Endodermal cell (in vitro differentiated cells): ENCODE measurements around the gene ZNF337. TPM values are rescaled to one million over a fixed set of nuclear protein-coding genes. Genes with fewer than 3 reads are reported as not detected.
A peak's percentile ranks its signal among the peaks of the same experiment; 100 is the strongest.

ENCODE experiments used
- DNase-seq: peaks from one replicate; pipeline ENCODE4 v3.0.0-alpha.2; 2017
- H3K27ac ChIP-seq: 2 replicates; pipeline ENCODE4 v1.5.1; 2013; ENCODE audit warnings: mild to moderate bottlenecking, low read depth, low read length, moderate library complexity
- H3K27me3 ChIP-seq: 2 replicates; pipeline ENCODE4 v1.6.1; 2013; ENCODE audit warnings: mild to moderate bottlenecking, low read length, moderate library complexity; ENCODE audit not compliant: insufficient read depth, control insufficient read depth, poor library complexity, severe bottlenecking
- H3K36me3 ChIP-seq: 2 replicates; pipeline ENCODE4 v1.7.0; 2013; ENCODE audit warnings: mild to moderate bottlenecking, low read length, moderate library complexity; ENCODE audit not compliant: control insufficient read depth, insufficient read depth
- H3K4me1 ChIP-seq: one replicate; pipeline ENCODE4 v1.7.0; 2013; ENCODE audit warnings: low read length; ENCODE audit not compliant: control insufficient read depth, insufficient read depth
- H3K4me3 ChIP-seq: 2 replicates; pipeline ENCODE4 v1.5.1; 2013; ENCODE audit warnings: mild to moderate bottlenecking, low read length, moderate library complexity
- H3K9ac ChIP-seq: 2 replicates; pipeline ENCODE4 v1.6.1; 2013; ENCODE audit warnings: mild to moderate bottlenecking, low read length, moderate library complexity; ENCODE audit not compliant: poor library complexity, severe bottlenecking; ENCODE audit errors: extremely low read depth
- H3K9me3 ChIP-seq: 2 replicates; pipeline ENCODE4 v1.6.1; 2013; ENCODE audit warnings: mild to moderate bottlenecking, low read length, moderate library complexity; ENCODE audit not compliant: control insufficient read depth
- H3K27ac Mint-ChIP-seq: 2 replicates; pipeline ENCODE4 v1.8.0; 2020; ENCODE audit warnings: mixed read lengths
- H3K27me3 Mint-ChIP-seq: 2 replicates; pipeline ENCODE4 v1.8.0; 2021; ENCODE audit warnings: mild to moderate bottlenecking, mixed read lengths; ENCODE audit not compliant: insufficient read depth
- H3K36me3 Mint-ChIP-seq: 2 replicates; pipeline ENCODE4 v1.8.0; 2020; ENCODE audit warnings: low read depth, mixed read lengths
- H3K4me1 Mint-ChIP-seq: 2 replicates; pipeline ENCODE4 v1.8.0; 2020; ENCODE audit warnings: mixed read lengths
- H3K4me3 Mint-ChIP-seq: 2 replicates; pipeline ENCODE4 v1.8.0; 2020; ENCODE audit warnings: mild to moderate bottlenecking, moderate library complexity, mixed read lengths
- H3K9me3 Mint-ChIP-seq: 2 replicates; pipeline ENCODE4 v1.8.0; 2020; ENCODE audit warnings: mild to moderate bottlenecking, mixed read lengths
- WGBS, 2 experiments: methylation state at CpG; one replicate each; pipeline versions ENCODE4 v1.1.5 to v1.1.7; 2013; ENCODE audit warnings: missing lambda C conversion rate in 2 of 2, mixed read lengths in 1 of 2; ENCODE audit not compliant: insufficient coverage in 1 of 2, insufficient read length in 1 of 2; 5-methylcytosine and 5-hydroxymethylcytosine counted together
- total RNA-seq, 2 donors: library from RNA; stranded (reverse); fragmentation: NEBNext Ultra II Directional in 1 of 2; extraction: Animal tissue kit (Norgen Biotek cat#: 25700) in 1 of 2; gene quantifications; 2 replicates in 1 of 2; 3 replicates in 1 of 2; pipeline ENCODE4 v1.2.1, GENCODE V29; 2021
- TF ChIP-seq, protein P1 (sequence below): fragments of 200-600 bp; sonication (generic); conservative IDR thresholded peaks from 2 replicates; pipeline ENCODE4 v1.5.0; 2021; ENCODE audit warnings: antibody characterized with exemption, mild to moderate bottlenecking

The ZNF337 gene
- total RNA-seq, 2 donors from 2014 or later, result 14.2 to 14.5 TPM

DNA sequence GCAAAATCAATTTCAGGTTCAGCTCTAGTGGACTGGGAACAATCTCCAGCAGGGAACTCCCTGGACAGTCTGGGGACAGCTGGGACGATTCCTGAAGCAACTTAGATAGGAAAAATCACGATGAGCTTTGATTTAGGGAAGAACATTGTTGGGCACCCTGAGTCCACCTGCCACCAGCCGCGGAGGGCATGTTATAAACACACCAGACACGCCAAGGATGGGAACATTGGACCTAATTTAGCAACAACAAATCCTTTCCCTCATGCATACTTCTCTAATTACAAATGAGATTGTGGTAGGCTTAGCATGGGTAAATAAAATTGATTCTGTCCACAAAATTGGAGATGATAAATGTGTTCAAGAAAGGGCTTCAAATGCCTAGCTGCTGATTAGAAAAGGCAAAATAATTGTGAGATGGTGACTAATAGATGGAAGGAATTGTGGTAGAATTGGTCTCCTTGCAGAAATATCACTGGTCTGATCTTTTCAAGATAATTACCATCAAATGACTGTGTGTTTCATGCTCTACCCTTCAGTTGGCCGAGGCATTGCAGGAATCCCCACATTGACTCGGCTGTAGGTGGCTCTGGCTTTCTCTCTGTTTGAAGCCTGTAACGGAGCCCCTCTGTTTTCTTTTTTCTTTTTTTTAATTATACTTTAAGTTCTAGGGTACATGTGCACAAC lies 66.7 kb downstream of the ZNF337 start:
- H3K36me3 Mint-ChIP-seq, result peaks cover 33% of the 10 kb centered on the region
- WGBS, 2 experiments, result 92 to 100% methylated on average over 4 to 8 of the region's 8 CpGs
- H3K9me3 Mint-ChIP-seq, result peaks cover 38% of the 10 kb centered on the region
- H3K27me3 ChIP-seq, result no peaks in the 10 kb centered on the region
- H3K4me1 Mint-ChIP-seq, result peaks cover 13% of the 10 kb centered on the region
- H3K36me3 ChIP-seq, result no peaks in the 10 kb centered on the region
- TF ChIP-seq, protein P1, sequence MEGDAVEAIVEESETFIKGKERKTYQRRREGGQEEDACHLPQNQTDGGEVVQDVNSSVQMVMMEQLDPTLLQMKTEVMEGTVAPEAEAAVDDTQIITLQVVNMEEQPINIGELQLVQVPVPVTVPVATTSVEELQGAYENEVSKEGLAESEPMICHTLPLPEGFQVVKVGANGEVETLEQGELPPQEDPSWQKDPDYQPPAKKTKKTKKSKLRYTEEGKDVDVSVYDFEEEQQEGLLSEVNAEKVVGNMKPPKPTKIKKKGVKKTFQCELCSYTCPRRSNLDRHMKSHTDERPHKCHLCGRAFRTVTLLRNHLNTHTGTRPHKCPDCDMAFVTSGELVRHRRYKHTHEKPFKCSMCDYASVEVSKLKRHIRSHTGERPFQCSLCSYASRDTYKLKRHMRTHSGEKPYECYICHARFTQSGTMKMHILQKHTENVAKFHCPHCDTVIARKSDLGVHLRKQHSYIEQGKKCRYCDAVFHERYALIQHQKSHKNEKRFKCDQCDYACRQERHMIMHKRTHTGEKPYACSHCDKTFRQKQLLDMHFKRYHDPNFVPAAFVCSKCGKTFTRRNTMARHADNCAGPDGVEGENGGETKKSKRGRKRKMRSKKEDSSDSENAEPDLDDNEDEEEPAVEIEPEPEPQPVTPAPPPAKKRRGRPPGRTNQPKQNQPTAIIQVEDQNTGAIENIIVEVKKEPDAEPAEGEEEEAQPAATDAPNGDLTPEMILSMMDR, result no peak
- peaks cover 15% of the 10 kb centered on the region for H3K9me3 ChIP-seq
- H3K4me1 ChIP-seq, result peaks cover 6% of the 10 kb centered on the region
- no peak overlapping the region for H3K27ac Mint-ChIP-seq
- no peak overlapping the region for H3K9ac ChIP-seq
- H3K4me3 Mint-ChIP-seq, result no peak overlapping the region
- no peak overlapping the region for H3K4me3 ChIP-seq
- H3K27ac ChIP-seq, result no peak overlapping the region
- no peaks in the 10 kb centered on the region for H3K27me3 Mint-ChIP-seq
- DNase-seq, result no peak

DNA sequence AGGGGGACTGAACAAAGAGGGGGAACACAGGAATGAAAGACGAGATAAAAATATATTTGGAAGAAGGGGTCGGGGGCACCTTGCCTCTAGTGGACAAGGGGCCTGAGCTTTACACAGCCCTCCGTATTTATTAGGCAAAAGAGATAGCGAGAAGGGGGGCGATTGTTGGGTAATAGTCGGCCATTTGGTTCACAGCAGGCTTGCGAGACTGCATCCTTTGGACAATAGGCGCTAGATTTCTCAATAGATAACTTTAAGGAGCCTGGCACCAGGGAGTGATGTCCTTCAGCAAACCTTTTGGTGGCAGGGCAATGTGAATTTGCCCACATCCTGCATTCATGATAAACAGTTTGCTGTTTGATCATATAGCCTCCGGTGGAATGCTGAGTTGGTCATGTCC lies 69.9 kb downstream of the ZNF337 start:
- Mint-ChIP-seq H3K9me3 (peaks cover 40% of the 10 kb centered on the region), H3K4me3 (peak overlapping the region; percentile 36), H3K4me1 (peaks cover 24% of the 10 kb centered on the region), H3K36me3 (peaks cover 21% of the 10 kb centered on the region), H3K27ac (peak overlapping the region; percentile 89), H3K27me3 (peaks cover 7% of the 10 kb centered on the region)
- H3K27ac ChIP-seq, result no peak overlapping the region
- no peak overlapping the region for H3K9ac ChIP-seq
- H3K9me3 ChIP-seq, result peaks cover 7% of the 10 kb centered on the region
- TF ChIP-seq, protein P1, result no peak
- peaks cover 6% of the 10 kb centered on the region for H3K4me1 ChIP-seq
- whole genome bisulfite sequencing, 2 experiments, result 67 to 86% methylated on average over 8 to 9 of the region's 9 CpGs
- DNase-seq, result peak; percentile 82
- no peaks in the 10 kb centered on the region for H3K36me3 ChIP-seq
- H3K4me3 ChIP-seq, result peak overlapping the region; percentile 92
- no peaks in the 10 kb centered on the region for H3K27me3 ChIP-seq

DNA sequence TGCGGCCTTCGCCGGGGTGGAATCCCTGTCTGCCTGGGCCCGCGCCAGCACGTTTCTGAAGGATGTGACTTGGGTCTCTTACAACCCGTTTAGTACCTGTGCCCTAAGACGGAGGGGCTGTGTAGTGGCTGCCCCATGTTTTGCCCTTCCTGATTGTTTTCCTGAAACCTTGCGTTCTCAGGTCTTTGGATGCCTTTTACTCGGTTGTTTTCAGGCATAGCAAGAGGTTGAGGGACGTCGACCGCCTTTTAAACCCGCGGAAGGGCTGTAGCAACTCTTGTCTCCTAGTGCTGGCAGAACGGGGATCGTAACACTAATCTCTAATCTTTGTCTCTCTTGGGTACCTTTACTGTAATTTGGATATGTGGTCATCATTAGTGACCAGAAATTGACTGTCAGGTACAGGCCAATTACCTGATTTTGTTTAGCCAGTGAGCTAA lies 72.1 kb downstream of the ZNF337 start:
- H3K4me3 Mint-ChIP-seq, result peak overlapping the region; percentile 77
- TF ChIP-seq, protein P1, result no peak
- no peak for DNase-seq
- H3K36me3 Mint-ChIP-seq, result peaks cover 13% of the 10 kb centered on the region
- Histone ChIP-seq H3K27me3 (no peaks in the 10 kb centered on the region), H3K36me3 (no peaks in the 10 kb centered on the region), H3K27ac (peak overlapping the region; percentile 92), H3K4me3 (peak overlapping the region; percentile 92), H3K4me1 (peaks cover 6% of the 10 kb centered on the region), H3K9me3 (peaks cover 7% of the 10 kb centered on the region), H3K9ac (peak overlapping the region; percentile 89)
- WGBS, 2 experiments, result 47 to 61% methylated on average over 15 to 17 of the region's 17 CpGs
- H3K4me1 Mint-ChIP-seq, result peaks cover 30% of the 10 kb centered on the region
- H3K27ac Mint-ChIP-seq, result peak overlapping the region; percentile 96
- peaks cover 7% of the 10 kb centered on the region for H3K27me3 Mint-ChIP-seq
- H3K9me3 Mint-ChIP-seq, result peaks cover 31% of the 10 kb centered on the region

Other genes starting within 250 kb of the ZNF337 start
- gene NINL, start 111.3 kb downstream of the ZNF337 start, total RNA-seq, result 100 to 1,000 TPM in 1 of 2 donors, 10 to 100 TPM in 1; 78.5 to 101 TPM
- gene NANP, start 72.8 kb downstream of the ZNF337 start, total RNA-seq, result 10 to 100 TPM in 1 of 2 donors, 1 to 10 TPM in 1; 6.5 to 10.4 TPM